KOPT-K1 (cell line): ENCODE measurements around the gene KRTAP10-1.

Experiments
- H3K27ac ChIP-seq: fragments of 200-600 bp; sonication (generic); 2 replicates; pipeline ENCODE4 v1.5.1; 2016; ENCODE audit warnings: antibody characterized with exemption, mild to moderate bottlenecking, low read depth, low read length; ENCODE audit not compliant: poor library complexity, severe bottlenecking
- H3K36me3 ChIP-seq: fragments of 200-600 bp; sonication (generic); 2 replicates; pipeline ENCODE4 v1.5.1; 2017; ENCODE audit warnings: antibody characterized with exemption, mild to moderate bottlenecking, low read length, moderate library complexity; ENCODE audit not compliant: insufficient read depth
- H3K9me3 ChIP-seq: fragments of 200-600 bp; sonication (generic); 2 replicates; pipeline ENCODE4 v1.5.1; 2017; ENCODE audit warnings: antibody characterized with exemption, low read length, mild to moderate bottlenecking; ENCODE audit not compliant: insufficient read depth, poor library complexity, severe bottlenecking

Gene KRTAP10-1

DNA sequence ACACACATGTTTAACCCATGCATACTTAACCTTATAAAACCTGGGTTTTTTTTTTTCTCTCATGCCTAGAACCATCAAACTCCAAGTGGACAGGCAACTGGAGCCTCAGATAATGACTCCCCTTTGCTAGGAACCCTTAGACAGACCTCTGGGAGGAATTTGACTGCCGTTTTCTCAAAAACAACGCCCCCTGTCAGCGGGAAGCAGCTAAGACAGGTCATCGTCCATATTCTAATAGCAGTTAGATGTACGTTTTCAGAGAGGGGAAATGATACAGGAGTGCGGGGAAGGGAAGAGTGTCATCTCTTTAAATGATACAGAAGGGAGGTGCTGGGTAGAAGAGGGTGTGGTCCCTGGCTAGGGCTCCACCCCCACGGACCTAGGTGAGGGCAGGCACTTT lies 50.0 kb downstream of the KRTAP10-1 start:
- Histone ChIP-seq H3K27ac (no peak overlapping the region), H3K36me3 (no peaks in the 10 kb centered on the region), H3K9me3 (peaks cover 21% of the 10 kb centered on the region)
